H9 (cell line): ENCODE data around the gene ATP8B4. TPM values are rescaled to one million over a fixed set of nuclear protein-coding genes. Genes with fewer than 3 reads are reported as not detected.

Experiments
- DNase-seq: peaks from one replicate; pipeline ENCODE4 v3.0.0-alpha.2; 2017
- H2AFZ ChIP-seq: one replicate; pipeline ENCODE4 v1.6.1; 2013; ENCODE audit warnings: mild to moderate bottlenecking, low read length, control low read depth, moderate library complexity
- H2AK5ac ChIP-seq: 2 replicates; pipeline ENCODE4 v1.6.1; 2013; ENCODE audit warnings: low read length, control low read depth, mixed read lengths; ENCODE audit not compliant: insufficient read length
- H2BK120ac ChIP-seq: one replicate; pipeline ENCODE4 v1.6.1; 2013; ENCODE audit warnings: low read depth, mild to moderate bottlenecking, low read length, control low read depth, inconsistent platforms; ENCODE audit not compliant: poor library complexity, severe bottlenecking
- H2BK12ac ChIP-seq: 2 replicates; pipeline ENCODE4 v1.6.1; 2013; ENCODE audit warnings: low read length, control low read depth, mixed read lengths, low read depth; ENCODE audit not compliant: insufficient read length
- H2BK15ac ChIP-seq: 2 replicates; pipeline ENCODE4 v1.6.1; 2013; ENCODE audit warnings: low read depth, low read length, control low read depth
- H2BK20ac ChIP-seq: one replicate; pipeline ENCODE4 v1.6.1; 2013; ENCODE audit warnings: low read depth, mild to moderate bottlenecking, low read length, control low read depth, inconsistent platforms; ENCODE audit not compliant: poor library complexity, severe bottlenecking
- H2BK5ac ChIP-seq: 2 replicates; pipeline ENCODE4 v1.6.1; 2013; ENCODE audit warnings: low read length, control low read depth, mixed read lengths; ENCODE audit not compliant: insufficient read length
- H3K14ac ChIP-seq: 2 replicates; pipeline ENCODE4 v1.6.1; 2013; ENCODE audit warnings: low read length, control low read depth; ENCODE audit not compliant: insufficient read depth
- H3K18ac ChIP-seq: 2 replicates; pipeline ENCODE4 v1.6.1; 2013; ENCODE audit warnings: low read depth, mild to moderate bottlenecking, mixed read lengths, low read length, control low read depth; ENCODE audit not compliant: insufficient read length
- H3K23ac ChIP-seq: 2 replicates; pipeline ENCODE4 v1.6.1; 2013; ENCODE audit warnings: low read length, control low read depth, mixed read lengths, low read depth; ENCODE audit not compliant: insufficient read length
- H3K23me2 ChIP-seq: 2 replicates; pipeline ENCODE4 v1.6.1; 2013; ENCODE audit warnings: low read depth, mild to moderate bottlenecking, mixed read lengths, low read length, control low read depth; ENCODE audit not compliant: insufficient read length, poor library complexity, severe bottlenecking
- H3K27ac ChIP-seq: 2 replicates; pipeline ENCODE4 v1.5.1; 2013; ENCODE audit warnings: low read length, control low read depth, mixed read lengths, low read depth; ENCODE audit not compliant: insufficient read length
- H3K27me3 ChIP-seq: 2 replicates; pipeline ENCODE4 v1.6.1; 2013; ENCODE audit warnings: low read length, control low read depth, inconsistent platforms; ENCODE audit not compliant: insufficient read depth
- H3K4ac ChIP-seq: 2 replicates; pipeline ENCODE4 v1.6.1; 2013; ENCODE audit warnings: low read depth, mild to moderate bottlenecking, control low read depth, inconsistent platforms, low read length, moderate library complexity
- H3K4me1 ChIP-seq: 2 replicates; pipeline ENCODE4 v1.6.1; 2013; ENCODE audit warnings: low read length, control low read depth, inconsistent platforms; ENCODE audit not compliant: insufficient read depth
- H3K4me2 ChIP-seq: 2 replicates; pipeline ENCODE4 v1.6.1; 2013; ENCODE audit warnings: low read length, control low read depth, mixed read lengths; ENCODE audit not compliant: insufficient read length, insufficient read depth
- H3K56ac ChIP-seq: 2 replicates; pipeline ENCODE4 v1.6.1; 2013; ENCODE audit warnings: low read depth, mild to moderate bottlenecking, mixed read lengths, low read length, control low read depth; ENCODE audit not compliant: insufficient read length
- H3K79me1 ChIP-seq: 2 replicates; pipeline ENCODE4 v1.6.1; 2013; ENCODE audit warnings: low read depth, mild to moderate bottlenecking, moderate library complexity, low read length, control low read depth, inconsistent platforms; ENCODE audit not compliant: insufficient read depth, poor library complexity, severe bottlenecking
- H3K79me2 ChIP-seq: 2 replicates; pipeline ENCODE4 v1.6.1; 2013; ENCODE audit warnings: low read length, control low read depth, inconsistent platforms; ENCODE audit not compliant: insufficient read depth
- H3K9ac ChIP-seq: 2 replicates; pipeline ENCODE4 v1.6.1; 2013; ENCODE audit warnings: low read length, control low read depth, mixed read lengths; ENCODE audit not compliant: insufficient read length; ENCODE audit errors: extremely low read depth
- H3K9me3 ChIP-seq: one replicate; pipeline ENCODE4 v1.6.1; 2013; ENCODE audit warnings: low read depth, low read length, inconsistent platforms; ENCODE audit not compliant: control insufficient read depth
- H3T11ph ChIP-seq: one replicate; pipeline ENCODE4 v1.6.1; 2013; ENCODE audit warnings: mild to moderate bottlenecking, low read length, control low read depth, inconsistent platforms
- H4K20me1 ChIP-seq: one replicate; pipeline ENCODE4 v1.6.1; 2013; ENCODE audit not compliant: control insufficient read depth, insufficient read length, insufficient read depth
- H4K5ac ChIP-seq: 2 replicates; pipeline ENCODE4 v1.6.1; 2013; ENCODE audit warnings: low read depth, mild to moderate bottlenecking, mixed read lengths, low read length, control low read depth; ENCODE audit not compliant: insufficient read length
- H4K8ac ChIP-seq: replicated peaks from 2 replicates; pipeline ENCODE4 v1.6.1; 2013; ENCODE audit warnings: low read length, control low read depth, mixed read lengths, low read depth; ENCODE audit not compliant: insufficient read length
- H4K91ac ChIP-seq: 2 replicates; pipeline ENCODE4 v1.6.1; 2013; ENCODE audit warnings: low read depth, mild to moderate bottlenecking, moderate library complexity, mixed read lengths, low read length, control low read depth; ENCODE audit not compliant: insufficient read length
- H3K27ac Mint-ChIP-seq, 3 experiments: 2 replicates in 2 of 3; 3 replicates in 1 of 3; pipeline ENCODE4 v1.8.0; 2020 to 2021; ENCODE audit warnings: mixed read lengths in 3 of 3, mild to moderate bottlenecking in 1 of 3, moderate library complexity in 1 of 3
- H3K27me3 Mint-ChIP-seq: 2 replicates; pipeline ENCODE4 v1.8.0; 2021; ENCODE audit warnings: low read depth, mild to moderate bottlenecking, moderate library complexity, mixed read lengths
- H3K36me3 Mint-ChIP-seq, 3 experiments: 2 replicates in 2 of 3; 3 replicates in 1 of 3; pipeline ENCODE4 v1.8.0; 2020 to 2021; ENCODE audit warnings: low read depth in 3 of 3, mixed read lengths in 3 of 3; ENCODE audit not compliant: insufficient read depth in 1 of 3
- H3K4me1 Mint-ChIP-seq, 2 experiments: 2 replicates each; pipeline ENCODE4 v1.8.0; 2020; ENCODE audit warnings: mixed read lengths in 2 of 2
- H3K4me3 Mint-ChIP-seq, 2 experiments: 2 replicates in 1 of 2; 3 replicates in 1 of 2; pipeline ENCODE4 v1.8.0; 2020 to 2021; ENCODE audit warnings: mild to moderate bottlenecking in 2 of 2, mixed read lengths in 2 of 2, moderate library complexity in 1 of 2
- H3K9me3 Mint-ChIP-seq, 2 experiments: 2 replicates in 1 of 2; 3 replicates in 1 of 2; pipeline ENCODE4 v1.8.0; 2020; ENCODE audit warnings: mild to moderate bottlenecking in 2 of 2, mixed read lengths in 2 of 2, moderate library complexity in 1 of 2
- WGBS: extraction: QIAGEN DNeasy Blood & Tissue Kit; methylation state at CpG from one replicate; pipeline ENCODE4 v1.1.7; 2013; ENCODE audit warnings: missing lambda C conversion rate, low lambda C conversion rate, mixed read lengths; ENCODE audit not compliant: insufficient read length; ENCODE audit errors: extremely low coverage; 5-methylcytosine and 5-hydroxymethylcytosine counted together
- total RNA-seq: library from RNA; stranded (reverse); gene quantifications from 2 replicates; pipeline ENCODE4 v1.2.1, GENCODE V29; 2021
- TF ChIP-seq, protein P1 (sequence below): fragments of 200-600 bp; sonication (generic); conservative IDR thresholded peaks from 3 replicates; pipeline ENCODE4 v1.8.0; 2021; ENCODE audit warnings: antibody characterized with exemption, mild to moderate bottlenecking

Gene ATP8B4
- total RNA-seq, 1 experiment from 2014 or later = 0.52 TPM

DNA sequence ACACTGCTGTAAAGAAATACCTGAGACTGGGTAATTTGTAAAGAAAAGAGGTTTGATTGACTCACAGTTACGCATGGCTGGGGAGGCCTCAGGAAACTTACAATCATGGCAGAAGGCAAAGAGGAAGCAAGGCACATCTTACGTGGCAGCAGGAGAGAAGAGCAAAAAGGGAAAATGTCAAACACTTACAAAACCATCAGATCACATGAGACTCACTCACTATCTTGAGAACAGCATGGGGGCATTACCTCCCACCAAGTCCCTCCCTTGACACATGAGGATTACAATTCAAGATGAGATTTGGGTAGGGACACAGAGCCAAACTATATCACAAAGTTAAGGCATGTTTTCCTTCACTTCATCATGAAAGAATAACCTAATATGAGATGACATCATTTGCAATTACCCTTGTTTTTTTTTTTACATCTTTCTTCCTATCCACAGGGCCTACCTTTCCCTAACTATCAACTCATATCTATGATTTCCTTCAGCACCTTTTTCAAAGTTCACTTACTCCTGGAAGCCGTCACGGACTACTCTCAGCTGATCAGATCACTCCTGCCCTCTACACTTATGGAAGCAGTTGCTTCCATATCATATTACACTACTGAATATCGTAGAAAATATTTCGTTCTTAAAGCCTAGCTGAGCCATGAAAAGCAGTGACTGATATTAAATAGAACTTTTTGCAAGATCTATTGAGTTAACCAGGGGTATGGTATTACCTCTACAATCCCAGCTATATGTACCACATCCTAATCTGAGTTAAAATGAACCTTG lies 25.5 kb upstream of the ATP8B4 start:
- no peaks in the 10 kb centered on the region for H3K36me3 Mint-ChIP-seq
- no peak overlapping the region for H3T11ph ChIP-seq
- no peak overlapping the region for H2BK120ac ChIP-seq
- H3K79me1 ChIP-seq = no peaks in the 10 kb centered on the region
- H3K27ac ChIP-seq = no peak overlapping the region
- no peak overlapping the region for H3K4me2 ChIP-seq
- H3K79me2 ChIP-seq = no peaks in the 10 kb centered on the region
- H2BK12ac ChIP-seq = no peak overlapping the region
- H2BK5ac ChIP-seq = no peak overlapping the region
- no peak overlapping the region for H3K18ac ChIP-seq
- no peak overlapping the region for H3K14ac ChIP-seq
- H3K9me3 ChIP-seq = no peaks in the 10 kb centered on the region
- no peaks in the 10 kb centered on the region for H3K4me1 ChIP-seq
- H3K4me3 Mint-ChIP-seq = no peak overlapping the region
- no peak overlapping the region for H4K5ac ChIP-seq
- no peak overlapping the region for H2AFZ ChIP-seq
- DNase-seq = no peak
- no peak overlapping the region for H3K56ac ChIP-seq
- no peak overlapping the region for H2AK5ac ChIP-seq
- peak overlapping the region in 1 of 3 experiments; percentile 66; a peak in 3 of 7 replicates for H3K27ac Mint-ChIP-seq
- no peak overlapping the region for H4K8ac ChIP-seq
- H3K27me3 Mint-ChIP-seq = no peaks in the 10 kb centered on the region
- no peak overlapping the region for H3K23ac ChIP-seq
- H3K9me3 Mint-ChIP-seq = no peaks in the 10 kb centered on the region
- H3K27me3 ChIP-seq = no peaks in the 10 kb centered on the region
- no peak overlapping the region for H2BK20ac ChIP-seq
- no peak overlapping the region for H4K91ac ChIP-seq
- no peaks in the 10 kb centered on the region for H4K20me1 ChIP-seq
- no peaks in the 10 kb centered on the region for H3K23me2 ChIP-seq
- no peak overlapping the region for H3K9ac ChIP-seq
- no CpG with 5 or more reads among the region's 6 CpGs for WGBS
- no peak overlapping the region for H2BK15ac ChIP-seq
- H3K4ac ChIP-seq = no peak overlapping the region
- TF ChIP-seq, protein P1, sequence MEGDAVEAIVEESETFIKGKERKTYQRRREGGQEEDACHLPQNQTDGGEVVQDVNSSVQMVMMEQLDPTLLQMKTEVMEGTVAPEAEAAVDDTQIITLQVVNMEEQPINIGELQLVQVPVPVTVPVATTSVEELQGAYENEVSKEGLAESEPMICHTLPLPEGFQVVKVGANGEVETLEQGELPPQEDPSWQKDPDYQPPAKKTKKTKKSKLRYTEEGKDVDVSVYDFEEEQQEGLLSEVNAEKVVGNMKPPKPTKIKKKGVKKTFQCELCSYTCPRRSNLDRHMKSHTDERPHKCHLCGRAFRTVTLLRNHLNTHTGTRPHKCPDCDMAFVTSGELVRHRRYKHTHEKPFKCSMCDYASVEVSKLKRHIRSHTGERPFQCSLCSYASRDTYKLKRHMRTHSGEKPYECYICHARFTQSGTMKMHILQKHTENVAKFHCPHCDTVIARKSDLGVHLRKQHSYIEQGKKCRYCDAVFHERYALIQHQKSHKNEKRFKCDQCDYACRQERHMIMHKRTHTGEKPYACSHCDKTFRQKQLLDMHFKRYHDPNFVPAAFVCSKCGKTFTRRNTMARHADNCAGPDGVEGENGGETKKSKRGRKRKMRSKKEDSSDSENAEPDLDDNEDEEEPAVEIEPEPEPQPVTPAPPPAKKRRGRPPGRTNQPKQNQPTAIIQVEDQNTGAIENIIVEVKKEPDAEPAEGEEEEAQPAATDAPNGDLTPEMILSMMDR = no peak
- H3K4me1 Mint-ChIP-seq = peaks cover 9 to 10% of the 10 kb centered on the region in 2 experiments
